Cardiac fibroblast (primary cell): ENCODE results near the gene OPA3.
A peak's percentile ranks its signal among the peaks of the same experiment; 100 is the strongest.

ENCODE experiments used
- DNase-seq, 2 donors: peaks; one replicate each; pipeline versions ENCODE4 v3.0.0 to v3.0.0-alpha.2; 2010; ENCODE audit warnings: low read depth in 2 of 2
- H3K4me3 ChIP-seq, 2 donors: replicated peaks in 1 of 2; 1 replicate in 1 of 2; 2 replicates in 1 of 2; pipeline ENCODE4 v1.5.1; 2011; ENCODE audit warnings: low read depth in 2 of 2, low read length in 2 of 2, mild to moderate bottlenecking in 2 of 2, moderate library complexity in 1 of 2
- TF ChIP-seq, protein P1 (sequence below): IDR thresholded peaks from one replicate; pipeline ENCODE4 v1.5.1; 2011; ENCODE audit warnings: low read depth, mild to moderate bottlenecking, low read length, inconsistent platforms

OPA3 gene

DNA sequence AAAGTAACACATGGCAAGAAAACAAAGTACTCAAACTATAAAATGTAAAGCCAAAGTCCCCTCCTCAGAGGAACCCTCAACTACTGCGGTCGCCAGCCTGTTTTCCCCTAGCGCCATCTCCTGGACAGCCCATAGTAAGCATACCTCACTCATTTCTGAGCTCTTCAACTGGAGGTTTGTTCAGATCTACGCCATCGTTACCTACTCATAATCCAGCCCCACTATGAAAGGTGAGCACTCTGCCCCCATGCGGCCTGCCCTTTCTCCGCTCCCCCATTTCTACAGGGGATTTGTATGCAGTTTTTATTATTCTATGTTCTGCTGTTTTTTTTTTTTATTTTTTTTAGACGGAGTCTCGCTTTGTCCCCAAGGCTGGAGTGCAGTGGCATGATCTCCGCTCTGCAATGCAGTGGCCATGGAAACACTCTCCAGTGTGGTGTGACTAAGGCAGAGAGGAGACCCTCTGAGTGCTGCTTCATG is 26.2 kb downstream of the OPA3 start:
- no peak overlapping the region for H3K4me3 ChIP-seq
- TF ChIP-seq, protein P1, sequence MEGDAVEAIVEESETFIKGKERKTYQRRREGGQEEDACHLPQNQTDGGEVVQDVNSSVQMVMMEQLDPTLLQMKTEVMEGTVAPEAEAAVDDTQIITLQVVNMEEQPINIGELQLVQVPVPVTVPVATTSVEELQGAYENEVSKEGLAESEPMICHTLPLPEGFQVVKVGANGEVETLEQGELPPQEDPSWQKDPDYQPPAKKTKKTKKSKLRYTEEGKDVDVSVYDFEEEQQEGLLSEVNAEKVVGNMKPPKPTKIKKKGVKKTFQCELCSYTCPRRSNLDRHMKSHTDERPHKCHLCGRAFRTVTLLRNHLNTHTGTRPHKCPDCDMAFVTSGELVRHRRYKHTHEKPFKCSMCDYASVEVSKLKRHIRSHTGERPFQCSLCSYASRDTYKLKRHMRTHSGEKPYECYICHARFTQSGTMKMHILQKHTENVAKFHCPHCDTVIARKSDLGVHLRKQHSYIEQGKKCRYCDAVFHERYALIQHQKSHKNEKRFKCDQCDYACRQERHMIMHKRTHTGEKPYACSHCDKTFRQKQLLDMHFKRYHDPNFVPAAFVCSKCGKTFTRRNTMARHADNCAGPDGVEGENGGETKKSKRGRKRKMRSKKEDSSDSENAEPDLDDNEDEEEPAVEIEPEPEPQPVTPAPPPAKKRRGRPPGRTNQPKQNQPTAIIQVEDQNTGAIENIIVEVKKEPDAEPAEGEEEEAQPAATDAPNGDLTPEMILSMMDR = peak; percentile 77
- DNase-seq = peak; percentile 52 to 57

GRCh38 chr19:45556835-45557234 is 27.8 kb downstream of the OPA3 start:
- no peak for DNase-seq
- H3K4me3 ChIP-seq = no peak overlapping the region
- TF ChIP-seq, protein P1 = no peak

GRCh38 chr19:45554481-45554880 is 30.1 kb downstream of the OPA3 start:
- TF ChIP-seq, protein P1 = no peak
- H3K4me3 ChIP-seq = no peak overlapping the region
- DNase-seq = no peak

- no peak overlapping the region for H3K4me3 ChIP-seq
- TF ChIP-seq, protein P1 = no peak
Observed at GRCh38 chr19:45553464-45553863, 31.1 kb downstream of the OPA3 start.

GRCh38 chr19:45547965-45548609 is 36.5 kb downstream of the OPA3 start:
- TF ChIP-seq, protein P1 = no peak
- DNase-seq = peak; percentile 55 to 68
- no peak overlapping the region for H3K4me3 ChIP-seq

More at GRCh38 chr19:45553464-45553863, 31.1 kb downstream of the OPA3 start:
- DNase-seq = no peak

DNA sequence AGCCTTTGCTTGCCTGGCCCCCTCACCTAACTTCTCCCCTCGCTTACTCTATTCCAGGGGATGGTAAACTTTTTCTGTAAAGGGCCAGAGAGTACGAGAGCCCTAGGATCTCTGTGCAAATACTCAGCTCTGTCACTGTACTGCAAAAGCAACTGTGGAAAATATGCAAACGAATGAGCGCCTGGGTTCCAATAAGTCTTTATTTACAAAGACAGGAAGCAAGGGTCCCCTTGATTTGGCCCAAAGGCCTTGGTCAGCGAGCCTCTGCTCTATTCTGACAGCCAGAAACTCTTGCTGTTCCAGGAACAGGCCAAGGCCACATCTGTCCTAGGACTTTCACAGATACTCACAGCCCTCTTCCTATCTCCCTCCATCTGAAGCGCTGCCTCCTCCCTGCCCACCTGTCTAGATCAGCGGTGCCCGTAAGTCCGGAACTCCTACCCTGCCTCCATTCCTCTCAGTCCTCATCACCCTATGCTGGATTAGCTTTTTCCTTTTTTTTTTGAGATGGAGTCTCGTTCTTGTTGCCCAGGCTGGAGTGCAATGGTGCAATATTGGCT is 37.3 kb downstream of the OPA3 start:
- H3K4me3 ChIP-seq = no peak overlapping the region
- DNase-seq = no peak
- TF ChIP-seq, protein P1 = no peak
